Measurements from ENCODE around the gene DLG2. TPM values are rescaled to one million over a fixed set of nuclear protein-coding genes. Genes with fewer than 3 reads are reported as not detected.

The DLG2 gene
- total RNA-seq, 4 donors from 2014 or later, result 11.0 to 34.2 (median 19.8) TPM

DNA sequence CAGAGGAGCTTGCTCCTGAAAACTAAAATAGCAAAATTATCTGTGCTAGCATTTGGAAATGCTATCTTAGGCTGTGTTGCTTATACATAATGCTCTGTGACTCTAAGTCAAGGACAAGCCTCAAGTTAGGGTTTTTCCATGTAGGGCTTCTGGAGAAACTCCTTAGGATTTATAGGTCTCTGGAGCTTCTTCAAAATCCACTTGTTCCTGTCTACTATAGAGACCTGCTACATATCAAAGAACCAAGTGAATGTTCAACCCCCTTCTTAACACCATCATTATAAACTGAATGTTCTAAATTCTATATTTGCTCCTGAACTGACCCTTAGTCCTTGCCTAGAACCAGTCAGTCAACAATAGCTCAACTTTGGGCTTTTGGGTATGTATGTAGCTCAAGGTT is 1817.9 kb downstream of the DLG2 start:
- no peak for ATAC-seq
- Histone ChIP-seq H3K36me3 (no peaks in the 10 kb centered on the region), H3K9me3 (no peaks in the 10 kb centered on the region), H3K4me3 (no peak overlapping the region), H3K4me1 (no peaks in the 10 kb centered on the region), H3K27ac (no peak overlapping the region), H3K27me3 (no peaks in the 10 kb centered on the region)
- no peak for TF ChIP-seq EP300 (IDR thresholded peaks at IDR 0.05)
- TF ChIP-seq POLR2A (IDR thresholded peaks at IDR 0.05), result no peak
- TF ChIP-seq, protein P1, sequence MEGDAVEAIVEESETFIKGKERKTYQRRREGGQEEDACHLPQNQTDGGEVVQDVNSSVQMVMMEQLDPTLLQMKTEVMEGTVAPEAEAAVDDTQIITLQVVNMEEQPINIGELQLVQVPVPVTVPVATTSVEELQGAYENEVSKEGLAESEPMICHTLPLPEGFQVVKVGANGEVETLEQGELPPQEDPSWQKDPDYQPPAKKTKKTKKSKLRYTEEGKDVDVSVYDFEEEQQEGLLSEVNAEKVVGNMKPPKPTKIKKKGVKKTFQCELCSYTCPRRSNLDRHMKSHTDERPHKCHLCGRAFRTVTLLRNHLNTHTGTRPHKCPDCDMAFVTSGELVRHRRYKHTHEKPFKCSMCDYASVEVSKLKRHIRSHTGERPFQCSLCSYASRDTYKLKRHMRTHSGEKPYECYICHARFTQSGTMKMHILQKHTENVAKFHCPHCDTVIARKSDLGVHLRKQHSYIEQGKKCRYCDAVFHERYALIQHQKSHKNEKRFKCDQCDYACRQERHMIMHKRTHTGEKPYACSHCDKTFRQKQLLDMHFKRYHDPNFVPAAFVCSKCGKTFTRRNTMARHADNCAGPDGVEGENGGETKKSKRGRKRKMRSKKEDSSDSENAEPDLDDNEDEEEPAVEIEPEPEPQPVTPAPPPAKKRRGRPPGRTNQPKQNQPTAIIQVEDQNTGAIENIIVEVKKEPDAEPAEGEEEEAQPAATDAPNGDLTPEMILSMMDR (IDR thresholded peaks at IDR 0.05), result no peak
- TF ChIP-seq POLR2AphosphoS5 (IDR thresholded peaks at IDR 0.05), result no peak

DNA sequence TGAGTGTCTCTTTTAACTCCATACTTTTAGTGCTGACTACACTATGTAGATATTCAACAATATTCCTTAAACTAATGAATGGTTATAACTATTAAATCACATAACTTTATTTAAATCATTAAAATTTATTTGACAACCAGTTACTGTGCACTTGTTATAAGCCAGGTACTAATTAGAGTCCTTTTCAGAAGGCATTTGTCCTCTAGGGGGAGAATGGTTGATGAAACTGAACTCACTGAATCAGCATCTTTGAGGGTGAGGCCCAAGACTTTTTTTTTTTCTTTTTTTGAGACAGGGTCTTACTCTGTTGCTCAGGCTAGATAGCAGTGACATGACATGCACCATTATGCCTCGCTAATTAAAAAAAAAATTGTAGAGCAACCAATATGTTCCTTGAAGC is 1825.3 kb downstream of the DLG2 start:
- no peaks in the 10 kb centered on the region for H3K4me1 ChIP-seq
- no peak for ATAC-seq
- 71 to 90% methylated on average over 1 of the region's 1 CpG for WGBS, 2 donors (ENCODE audit: low coverage in 1 of 2)

DNA sequence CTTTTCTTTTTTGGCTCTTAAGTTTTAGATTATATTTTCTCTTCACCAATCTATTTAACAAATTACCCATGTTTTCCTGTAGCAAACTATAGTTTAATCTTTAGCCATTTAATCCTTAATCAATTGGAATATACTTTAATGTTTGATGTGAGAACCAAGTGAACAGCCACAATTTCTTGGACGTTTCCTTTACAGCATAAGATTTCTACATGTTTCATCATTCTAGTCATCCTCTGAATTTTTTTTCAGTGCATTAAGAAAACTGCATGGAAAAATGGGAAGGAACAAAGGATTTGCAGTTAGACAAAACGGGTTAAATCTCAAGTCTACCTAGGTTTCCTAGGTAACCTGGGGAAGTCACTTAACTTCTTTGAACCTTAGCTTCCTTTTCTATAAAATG is 1833.8 kb downstream of the DLG2 start:
- TF ChIP-seq POLR2A (IDR thresholded peaks at IDR 0.05) (no peak), EP300 (IDR thresholded peaks at IDR 0.05) (no peak), POLR2AphosphoS5 (IDR thresholded peaks at IDR 0.05) (no peak)
- TF ChIP-seq, protein P1 (IDR thresholded peaks at IDR 0.05), result no peak
- H3K9me3 ChIP-seq, result no peaks in the 10 kb centered on the region
- H3K27me3 ChIP-seq, result no peaks in the 10 kb centered on the region
- no peak for ATAC-seq
- no peak overlapping the region for H3K27ac ChIP-seq
- no peak overlapping the region for H3K4me3 ChIP-seq
- H3K36me3 ChIP-seq, result no peaks in the 10 kb centered on the region
- H3K4me1 ChIP-seq, result no peaks in the 10 kb centered on the region
- WGBS, 2 donors (ENCODE audit: low coverage in 1 of 2), result 48 to 88% methylated on average over 2 of the region's 2 CpGs

More for the DNA sequence above, 1825.3 kb downstream of the DLG2 start:
- Histone ChIP-seq H3K36me3 (no peaks in the 10 kb centered on the region), H3K27ac (no peak overlapping the region), H3K4me3 (no peak overlapping the region), H3K9me3 (no peaks in the 10 kb centered on the region), H3K27me3 (no peaks in the 10 kb centered on the region)
- TF ChIP-seq, protein P1 (IDR thresholded peaks at IDR 0.05), result no peak
- no peak for TF ChIP-seq POLR2A (IDR thresholded peaks at IDR 0.05)
- no peak for TF ChIP-seq POLR2AphosphoS5 (IDR thresholded peaks at IDR 0.05)
- no peak for TF ChIP-seq EP300 (IDR thresholded peaks at IDR 0.05)

DNA sequence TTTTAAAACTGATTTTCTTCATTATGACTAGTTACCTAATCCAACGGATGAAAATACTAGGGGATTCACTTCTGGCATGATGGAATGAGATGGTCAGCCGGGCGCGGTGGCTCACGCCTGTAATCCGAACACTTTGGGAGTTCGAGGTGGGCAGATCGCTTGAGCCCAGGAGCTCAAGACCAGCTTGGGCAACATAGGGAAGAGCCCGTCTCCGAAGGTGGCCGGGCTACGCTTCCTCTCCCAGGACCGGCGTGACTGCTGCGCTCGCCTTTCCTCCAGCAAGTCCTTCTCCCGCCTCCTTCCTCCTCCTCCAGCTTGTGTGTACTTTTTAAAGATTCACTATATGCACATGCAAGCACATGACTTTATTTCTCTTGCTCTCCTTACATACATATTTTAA is 1835.6 kb downstream of the DLG2 start:
- ATAC-seq, result no peak
- 86 to 95% methylated on average over 4 to 6 of the region's 17 CpGs for WGBS, 2 donors (ENCODE audit: low coverage in 1 of 2)
- H3K4me3 ChIP-seq, result no peak overlapping the region
- H3K9me3 ChIP-seq, result no peaks in the 10 kb centered on the region
- H3K27me3 ChIP-seq, result no peaks in the 10 kb centered on the region
- TF ChIP-seq EP300 (IDR thresholded peaks at IDR 0.05), result no peak
- no peaks in the 10 kb centered on the region for H3K36me3 ChIP-seq
- H3K27ac ChIP-seq, result no peak overlapping the region
- H3K4me1 ChIP-seq, result no peaks in the 10 kb centered on the region

DNA sequence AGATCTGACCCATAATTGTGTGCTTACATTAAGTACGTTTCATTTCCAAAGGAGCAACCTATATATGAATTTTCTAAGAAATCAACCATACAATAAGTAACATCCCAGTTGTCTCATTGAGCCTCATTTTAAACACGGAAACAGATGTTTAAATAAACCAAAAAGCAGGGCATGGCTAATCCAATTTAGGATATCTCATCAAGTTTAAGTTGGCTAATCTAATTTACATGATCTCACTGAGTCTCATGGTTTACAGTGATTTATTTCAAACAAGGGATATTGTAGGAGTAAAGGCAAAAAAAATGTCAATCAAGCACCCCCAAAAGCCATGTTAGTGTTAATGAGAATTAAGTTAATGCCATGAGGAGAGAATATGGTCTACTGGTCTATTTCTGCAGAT is 1841.2 kb downstream of the DLG2 start:
- no peaks in the 10 kb centered on the region for H3K27me3 ChIP-seq
- no peaks in the 10 kb centered on the region for H3K4me1 ChIP-seq
- H3K27ac ChIP-seq, result no peak overlapping the region
- no peaks in the 10 kb centered on the region for H3K36me3 ChIP-seq
- TF ChIP-seq EP300 (IDR thresholded peaks at IDR 0.05) (no peak), POLR2AphosphoS5 (IDR thresholded peaks at IDR 0.05) (no peak), POLR2A (IDR thresholded peaks at IDR 0.05) (no peak)
- TF ChIP-seq, protein P1 (IDR thresholded peaks at IDR 0.05), result no peak
- no peak for ATAC-seq
- H3K4me3 ChIP-seq, result no peak overlapping the region
- WGBS, 2 donors (ENCODE audit: low coverage in 1 of 2), result 77 to 83% methylated on average over 2 of the region's 2 CpGs
- no peaks in the 10 kb centered on the region for H3K9me3 ChIP-seq
